HEK293 (cell line): Measurements from ENCODE around the gene ACSS2.
"Not testable (repeated sequence)": the region's sequence is repeated elsewhere in the genome, so short reads cannot be mapped to it uniquely, and the experiment has no call there.

Source experiments
- CTCF ChIA-PET: fragments of 350-600 bp; formaldehyde crosslinking; extraction: SDS; loops from one replicate; lab custom pipeline; 2021; ENCODE audit warnings: antibody characterized with exemption; lab: Yijun Ruan, JAX
- POLR2A ChIA-PET: fragments of 300-600 bp; formaldehyde crosslinking; extraction: SDS; loops from one replicate; lab custom pipeline; 2020; ENCODE audit warnings: antibody characterized with exemption, inconsistent platforms; lab: Yijun Ruan, JAX
- H3K27ac ChIP-seq: fragments of 200-500 bp; sonication (Bioruptor generic); 2 replicates; pipeline ENCODE4 v1.5.1; 2014; ENCODE audit warnings: low read depth, low read length, control low read depth, inconsistent platforms; ENCODE audit errors: extremely low read depth
- H3K36me3 ChIP-seq, 2 experiments: fragments of 200-500 bp in 1 of 2; sonication (Bioruptor generic) in 1 of 2; 1 replicate in 1 of 2; 2 replicates in 1 of 2; pipeline ENCODE4 v1.5.1; 2014 to 2017; ENCODE audit warnings: inconsistent platforms in 2 of 2, low read length in 2 of 2; ENCODE audit not compliant: control insufficient read depth in 2 of 2, insufficient read depth in 1 of 2
- H3K4me1 ChIP-seq: fragments of 200-500 bp; sonication (Bioruptor generic); 2 replicates; pipeline ENCODE4 v1.5.1; 2014; ENCODE audit warnings: mild to moderate bottlenecking, low read length, inconsistent platforms; ENCODE audit not compliant: control insufficient read depth, insufficient read depth
- H3K4me3 ChIP-seq: 2 replicates; pipeline ENCODE4 v1.5.1; 2011; ENCODE audit warnings: low read depth, mild to moderate bottlenecking, control low read depth, low read length, moderate library complexity
- H3K9me3 ChIP-seq: fragments of 200-500 bp; sonication (Bioruptor generic); 2 replicates; pipeline ENCODE4 v1.5.1; 2014; ENCODE audit warnings: low read depth, low read length, inconsistent platforms; ENCODE audit not compliant: control insufficient read depth, insufficient read depth
- FEZF1 ChIP-seq: fragments of 450-650 bp; formaldehyde crosslinking; IDR thresholded peaks from 2 replicates; pipeline ENCODE4 v1.5.1; 2016; ENCODE audit warnings: missing biosample characterization, missing genetic modification characterization
- PBX3 ChIP-seq: sonication (generic); formaldehyde crosslinking; IDR thresholded peaks from 2 replicates; pipeline ENCODE4 v1.8.1; 2022; ENCODE audit warnings: mild to moderate bottlenecking, moderate library complexity, missing genetic modification reagents
- PRDM2 ChIP-seq: fragments of 450-650 bp; formaldehyde crosslinking; IDR thresholded peaks from 2 replicates; pipeline ENCODE4 v1.5.1; 2016; ENCODE audit warnings: missing biosample characterization, missing genetic modification characterization, borderline replicate concordance
- PRDM6 ChIP-seq: fragments of 450-650 bp; formaldehyde crosslinking; IDR thresholded peaks from 2 replicates; pipeline ENCODE4 v1.5.1; 2017; ENCODE audit warnings: missing biosample characterization, missing genetic modification characterization
- SP2 ChIP-seq: fragments of 450-650 bp; formaldehyde crosslinking; IDR thresholded peaks from 2 replicates; pipeline ENCODE4 v1.5.1; 2016; ENCODE audit warnings: missing biosample characterization, missing genetic modification characterization
- TCF7L2 ChIP-seq: IDR thresholded peaks from 2 replicates; pipeline ENCODE4 v1.6.1; 2011; ENCODE audit warnings: low read depth, mild to moderate bottlenecking, inconsistent platforms, low read length, moderate library complexity, borderline replicate concordance
- ZBTB26 ChIP-seq: fragments of 450-650 bp; formaldehyde crosslinking; optimal IDR thresholded peaks from 2 replicates; pipeline ENCODE3; 2016; ENCODE audit warnings: missing biosample characterization, mild to moderate bottlenecking, missing genetic modification characterization
- ZBTB8A ChIP-seq: fragments of 450-650 bp; formaldehyde crosslinking; IDR thresholded peaks from 2 replicates; pipeline ENCODE4 v1.5.1; 2016; ENCODE audit warnings: missing biosample characterization, missing genetic modification characterization
- ZFHX2 ChIP-seq: fragments of 450-650 bp; formaldehyde crosslinking; conservative IDR thresholded peaks from 2 replicates; pipeline ENCODE4 v1.5.1; 2016; ENCODE audit warnings: missing biosample characterization, missing genetic modification characterization
- ZNF133 ChIP-seq: fragments of 450-650 bp; formaldehyde crosslinking; IDR thresholded peaks from 2 replicates; pipeline ENCODE4 v1.5.1; 2016; ENCODE audit warnings: missing biosample characterization, missing genetic modification characterization
- ZNF155 ChIP-seq: fragments of 450-650 bp; formaldehyde crosslinking; IDR thresholded peaks from 2 replicates; pipeline ENCODE4 v1.5.1; 2016; ENCODE audit warnings: missing biosample characterization, missing genetic modification characterization
- ZNF223 ChIP-seq: fragments of 450-650 bp; formaldehyde crosslinking; IDR thresholded peaks from 2 replicates; pipeline ENCODE4 v1.5.1; 2016; ENCODE audit warnings: missing biosample characterization, missing genetic modification characterization
- ZNF473 ChIP-seq: fragments of 450-650 bp; formaldehyde crosslinking; IDR thresholded peaks from 2 replicates; pipeline ENCODE4 v1.5.1; 2017; ENCODE audit warnings: missing biosample characterization, missing genetic modification characterization
- ZNF514 ChIP-seq: fragments of 450-650 bp; formaldehyde crosslinking; IDR thresholded peaks from 2 replicates; pipeline ENCODE4 v1.5.1; 2016; ENCODE audit warnings: missing biosample characterization, missing genetic modification characterization
- ZNF518A ChIP-seq: fragments of 450-650 bp; formaldehyde crosslinking; conservative IDR thresholded peaks from 2 replicates; pipeline ENCODE4 v1.5.1; 2016; ENCODE audit warnings: low read depth, missing biosample characterization, missing genetic modification characterization
- ZNF623 ChIP-seq: fragments of 450-650 bp; formaldehyde crosslinking; IDR thresholded peaks from 2 replicates; pipeline ENCODE4 v1.5.1; 2016; ENCODE audit warnings: missing biosample characterization, missing genetic modification characterization
- ZNF624 ChIP-seq: fragments of 450-650 bp; formaldehyde crosslinking; IDR thresholded peaks from 2 replicates; pipeline ENCODE4 v1.5.1; 2017; ENCODE audit warnings: missing biosample characterization, missing genetic modification characterization
- ZNF670 ChIP-seq: fragments of 450-650 bp; formaldehyde crosslinking; IDR thresholded peaks from 2 replicates; pipeline ENCODE4 v1.5.1; 2016; ENCODE audit warnings: missing biosample characterization, missing genetic modification characterization, low read depth
- ZNF701 ChIP-seq: fragments of 450-650 bp; formaldehyde crosslinking; IDR thresholded peaks from 2 replicates; pipeline ENCODE4 v1.5.1; 2016; ENCODE audit warnings: missing biosample characterization, missing genetic modification characterization

The ACSS2 gene

GRCh38 chr20:34896086-34896621 is 19.7 kb downstream of the ACSS2 start:
- no peak overlapping the region for H3K27ac ChIP-seq
- no peak for TF ChIP-seq ZBTB8A (tag by site-specific recombination)
- no peak for TF ChIP-seq FEZF1
- no peak for TF ChIP-seq PBX3 (CRISPR knock-in tag)
- TF ChIP-seq ZNF518A (tag by site-specific recombination) = no peak
- no peak for TF ChIP-seq ZNF473 (tag by site-specific recombination)
- no peak for TF ChIP-seq PRDM2 (tag by site-specific recombination)
- no peak for TF ChIP-seq ZNF155 (tag by site-specific recombination)
- no peak for TF ChIP-seq PRDM6
- TF ChIP-seq ZNF701 (tag by site-specific recombination) = no peak
- TF ChIP-seq ZNF514 (tag by site-specific recombination) = no peak
- no peak for TF ChIP-seq ZNF670 (tag by site-specific recombination)
- no peak for TF ChIP-seq ZFHX2 (tag by site-specific recombination)
- TF ChIP-seq SP2 (tag by site-specific recombination) = no peak
- no peak for TF ChIP-seq TCF7L2
- TF ChIP-seq ZBTB26 (tag by site-specific recombination) = no peak
- no peak for TF ChIP-seq ZNF223
- no peak for TF ChIP-seq ZNF623
- no peak for TF ChIP-seq ZNF624 (tag by site-specific recombination)
- no peak for TF ChIP-seq ZNF133
- ChIA-PET POLR2A (no interaction called here), CTCF (interaction anchor here (0.7 kb wide), 1 partner anchor 469 kb away, joined by 3 read pairs; no protein-coding TSS in a partner anchor)
- no peak overlapping the region for H3K4me3 ChIP-seq
- H3K36me3 ChIP-seq = no peaks in the 10 kb centered on the region
- H3K4me1 ChIP-seq = no peaks in the 10 kb centered on the region
- no peaks in the 10 kb centered on the region for H3K9me3 ChIP-seq

GRCh38 chr20:34898129-34898528 is 21.7 kb downstream of the ACSS2 start:
- H3K4me3 ChIP-seq, POLR2A ChIA-PET, H3K9me3 ChIP-seq, H3K27ac ChIP-seq, H3K36me3 ChIP-seq, H3K4me1 ChIP-seq: not testable (repeated sequence)
- CTCF ChIA-PET = interaction anchor here (0.7 kb wide), 1 partner anchor 881 kb away, joined by 3 read pairs; no protein-coding TSS in a partner anchor
